ENCODE data around the gene MESD. TPM values are rescaled to one million over a fixed set of nuclear protein-coding genes. Genes with fewer than 3 reads are reported as not detected.

The MESD gene
- total RNA-seq (2014; rRNA removed; shearing (Covaris generic)), result 30.2 and 33.0 TPM in 2 replicates

DNA sequence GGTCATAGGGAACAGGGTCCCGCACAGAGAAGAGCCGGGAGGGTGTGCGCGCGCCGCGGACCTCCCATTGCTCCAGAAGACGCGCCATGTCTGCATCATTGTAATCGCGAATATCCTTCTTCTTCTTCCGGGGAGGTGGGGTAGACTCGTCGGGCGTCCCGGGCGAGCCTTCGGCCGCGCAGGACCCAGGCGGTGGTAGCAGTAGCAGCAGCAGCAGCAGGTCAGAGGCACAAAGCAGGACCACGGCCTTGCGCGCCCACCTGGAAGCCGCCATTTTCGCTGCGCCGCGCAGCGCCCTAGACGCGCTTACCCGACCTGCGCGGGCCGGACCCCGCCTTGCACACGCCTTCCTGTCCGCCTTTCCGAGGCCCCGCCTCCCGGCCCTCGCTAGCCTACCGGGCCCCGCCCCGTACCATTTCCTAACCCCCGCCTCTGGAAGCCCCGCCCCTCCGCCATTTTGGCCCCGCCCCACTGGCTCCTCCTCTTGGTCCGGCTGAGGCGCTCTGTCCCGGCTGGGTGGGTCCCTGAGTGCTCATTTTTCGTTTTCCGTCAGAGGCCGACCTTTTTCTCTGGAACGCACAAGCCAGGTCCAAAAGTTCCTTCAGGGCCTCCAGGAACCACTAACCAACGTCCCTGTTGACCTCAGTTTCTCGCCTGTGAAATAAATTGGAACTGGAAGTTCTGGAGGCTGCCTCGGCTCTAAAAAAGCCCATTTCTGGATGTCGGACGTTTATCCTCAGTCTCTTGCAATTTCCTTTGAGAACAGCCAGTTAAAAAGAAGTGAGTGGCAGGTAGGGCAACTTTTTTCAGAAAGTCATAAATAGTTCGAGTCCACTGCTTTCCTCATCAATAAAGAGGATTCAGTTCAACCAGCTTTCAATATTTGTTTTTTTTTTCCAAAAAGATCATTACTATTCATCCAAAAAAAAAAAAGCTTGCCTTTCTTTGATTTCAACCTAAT lies at the start of gene MESD:
Gene MESD (minus strand): TSS at position 302 of the 961 bp plus-strand sequence. CDS start 28 bp downstream, at position 274.
- peak; percentile 93 for DNase-seq (ENCODE audit: low read depth)

- DNase-seq (ENCODE audit: low read depth), result no peak
These were observed 49.5 kb upstream of the MESD start for GRCh38 chr15:81038975-81039607.

DNA sequence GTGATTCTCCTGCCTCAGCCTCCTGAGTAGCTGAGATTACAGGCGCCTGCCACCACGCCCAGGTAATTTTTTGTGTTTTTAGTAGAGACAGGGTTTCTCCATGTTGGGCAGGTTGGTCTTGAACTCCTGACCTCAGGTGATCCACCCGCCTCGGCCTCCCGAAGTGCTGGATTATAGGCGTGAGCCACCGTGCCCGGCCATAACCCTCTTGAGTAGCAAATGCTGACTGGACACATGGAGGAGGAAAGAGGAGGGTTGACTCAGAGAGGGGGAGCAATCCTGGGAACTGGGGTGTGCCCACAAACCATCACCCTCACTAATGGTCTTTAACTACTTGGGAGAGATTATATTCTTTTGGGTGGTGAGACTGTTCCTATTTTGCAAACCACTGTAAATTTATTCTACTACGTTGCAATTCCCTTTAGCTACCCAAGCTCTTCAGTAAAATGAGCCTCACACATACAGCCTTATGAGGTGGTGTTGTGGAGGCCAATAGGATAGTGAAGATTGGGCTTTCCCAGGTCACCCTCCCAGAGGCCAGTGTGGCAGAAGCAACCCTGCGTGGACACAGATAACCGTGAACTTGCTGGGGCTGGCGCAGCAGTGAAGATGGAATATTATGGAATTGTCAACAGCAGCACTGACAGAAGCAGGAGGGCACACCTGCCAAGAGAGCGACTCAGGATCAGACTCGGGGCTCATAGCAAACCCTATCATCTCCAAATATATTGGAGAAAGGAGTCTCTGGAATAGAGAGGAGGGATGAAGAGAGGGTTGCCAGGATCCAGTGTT lies 48.5 kb upstream of the MESD start:
- no peak for DNase-seq (ENCODE audit: low read depth)

DNA sequence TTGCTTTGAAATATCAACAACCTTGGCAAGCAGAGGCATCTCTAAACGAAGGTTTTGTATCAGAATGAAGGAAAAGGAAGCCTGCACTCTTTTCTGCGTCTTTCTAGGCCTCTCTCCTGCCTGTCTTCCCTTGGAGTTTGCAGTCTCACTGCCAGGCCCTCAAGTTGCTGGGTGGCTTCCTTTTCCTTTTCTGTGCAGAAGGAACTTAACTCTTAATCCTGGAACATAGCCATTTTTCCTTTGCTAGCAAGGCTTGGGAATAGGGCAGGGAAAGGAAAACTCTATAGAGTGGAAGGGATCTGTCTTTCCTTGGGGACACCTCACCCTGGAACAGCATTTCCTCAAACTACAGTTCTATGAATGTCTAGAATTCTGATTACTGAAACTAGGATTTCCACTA lies 43.9 kb upstream of the MESD start:
- no peak for DNase-seq (ENCODE audit: low read depth)

GRCh38 chr15:81032818-81033217 lies 43.2 kb upstream of the MESD start:
- no peak for DNase-seq (ENCODE audit: low read depth)

DNA sequence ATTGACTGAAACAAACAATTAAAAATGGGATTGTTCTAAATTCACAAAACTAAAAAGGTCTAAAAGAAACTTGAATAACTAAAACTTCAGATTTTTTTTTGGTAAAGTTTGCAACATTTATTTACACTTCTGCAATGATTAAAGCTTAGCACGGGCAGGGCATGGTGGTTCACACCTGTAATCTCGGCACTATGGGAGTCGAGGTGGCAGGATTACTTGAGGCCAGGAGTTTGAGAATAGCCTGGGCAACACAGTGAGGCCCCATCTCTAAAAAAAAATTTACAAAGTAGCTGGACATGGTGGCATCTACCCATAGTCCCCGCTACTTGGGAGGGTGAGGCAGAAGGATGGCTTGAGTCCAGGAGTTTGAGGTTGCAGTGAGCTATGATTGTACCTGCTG lies 42.7 kb upstream of the MESD start:
- no peak for DNase-seq (ENCODE audit: low read depth)

DNA sequence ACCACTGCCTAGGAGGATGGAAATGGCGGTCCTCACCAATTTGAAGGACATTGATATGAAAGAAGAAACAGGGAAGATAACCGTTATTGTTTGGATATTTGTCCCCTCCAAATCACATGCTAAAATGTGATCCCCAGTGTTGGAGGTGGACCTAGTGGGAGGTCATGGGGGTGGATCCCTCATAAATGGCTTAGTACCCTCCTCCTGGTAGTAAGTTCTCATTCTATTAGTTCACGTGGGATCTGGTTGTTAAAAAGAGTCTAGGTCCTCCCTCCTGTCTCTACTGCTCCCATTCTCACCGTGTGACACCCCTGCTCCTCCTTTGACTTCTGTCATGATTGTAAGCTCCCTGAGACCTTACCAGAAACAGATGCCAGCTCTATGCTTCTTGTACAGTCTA lies 41.6 kb upstream of the MESD start:
- DNase-seq (ENCODE audit: low read depth), result no peak

DNA sequence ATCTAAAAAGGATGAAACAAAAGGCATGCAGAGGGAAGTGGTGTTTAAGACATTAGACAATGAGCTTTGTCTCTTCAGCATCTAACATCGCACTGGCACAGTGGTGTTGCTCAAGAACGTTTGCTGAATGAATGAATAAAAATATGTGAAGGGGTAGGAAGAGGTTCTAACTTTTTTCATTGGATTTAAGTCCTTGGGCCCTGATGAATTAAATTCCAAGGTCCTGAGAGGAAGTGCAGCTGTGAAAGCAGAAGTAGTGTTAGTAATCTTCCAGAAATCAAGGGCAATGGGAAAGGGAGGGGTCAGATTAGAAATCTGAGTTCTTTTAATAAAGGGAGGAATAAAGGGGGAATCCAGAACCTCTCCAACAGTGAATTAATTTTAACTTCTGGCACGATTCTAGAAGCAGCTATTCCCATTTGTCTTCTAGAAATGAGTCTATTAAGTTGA lies 40.7 kb upstream of the MESD start:
- DNase-seq (ENCODE audit: low read depth), result no peak

- peak; percentile 18 for DNase-seq (ENCODE audit: low read depth)
These were observed 40.0 kb upstream of the MESD start for GRCh38 chr15:81029414-81030300.

DNA sequence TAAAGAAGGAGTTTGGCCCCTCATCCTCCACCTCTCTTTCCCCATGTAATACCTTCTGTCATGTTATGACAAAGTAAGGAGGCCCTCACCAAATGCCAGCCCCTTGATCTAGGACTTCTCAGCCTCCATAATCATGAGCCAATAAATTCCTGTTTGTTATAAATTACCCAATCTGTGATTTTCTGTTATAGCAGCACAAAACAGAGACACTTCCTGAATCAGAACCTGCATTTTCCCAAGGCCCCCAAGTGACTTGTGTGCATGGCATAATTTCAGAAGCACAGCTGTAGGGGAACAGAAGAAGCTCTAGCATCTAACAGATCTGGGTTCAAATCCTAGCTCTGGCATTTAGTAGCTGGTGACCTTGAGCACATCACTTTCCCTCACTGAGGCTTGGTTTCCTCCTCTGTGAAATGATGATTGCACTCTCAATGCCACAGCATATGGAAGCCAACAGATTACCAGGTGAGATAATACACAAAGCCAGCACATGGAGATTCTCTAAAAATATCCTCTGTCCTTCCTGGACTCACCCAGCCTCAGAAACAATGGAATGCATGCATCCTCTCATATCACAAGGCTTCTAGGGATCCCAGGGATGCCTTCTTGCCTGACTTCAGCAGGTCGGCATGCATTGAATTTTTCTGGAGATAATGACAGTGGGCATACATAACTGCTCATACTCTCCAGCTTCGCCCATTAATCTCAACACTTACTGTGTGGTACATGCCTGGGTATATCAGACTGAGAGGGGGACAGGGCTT lies 37.4 kb upstream of the MESD start:
- DNase-seq (ENCODE audit: low read depth), result no peak

DNA sequence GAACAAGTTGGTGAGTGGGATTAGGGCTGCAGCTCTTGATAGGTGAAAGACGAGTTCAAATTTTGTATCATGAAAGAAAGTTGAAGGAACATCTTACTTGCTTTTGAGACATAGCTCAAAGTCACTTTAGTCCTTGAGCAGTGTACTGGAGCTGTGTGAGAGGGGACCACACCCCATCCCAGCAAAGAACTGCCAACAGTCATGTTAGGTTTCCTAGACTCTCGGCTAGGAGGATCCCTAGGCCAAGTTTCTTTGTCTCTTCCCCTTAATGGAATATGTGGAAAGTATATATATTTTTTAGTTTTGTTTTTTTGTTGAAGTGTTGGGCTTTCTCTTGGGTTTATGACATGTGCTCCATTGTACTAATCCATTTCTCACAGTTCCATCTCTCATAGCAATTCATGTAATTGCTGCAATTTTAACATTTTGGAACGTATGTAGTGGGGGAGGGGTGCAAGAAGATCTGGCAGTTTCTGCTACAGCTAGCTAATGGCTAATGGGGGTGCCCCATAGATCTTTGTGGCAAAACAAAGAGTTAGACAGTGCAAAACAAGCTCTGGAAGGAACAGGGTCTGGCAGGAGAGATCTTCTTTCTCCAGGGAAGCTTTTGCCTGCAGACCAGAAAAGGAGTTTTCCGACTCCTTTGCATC lies 36.2 kb upstream of the MESD start:
- DNase-seq (ENCODE audit: low read depth), result no peak

- DNase-seq (ENCODE audit: low read depth), result no peak
These were observed 35.3 kb upstream of the MESD start for GRCh38 chr15:81024936-81025335.

GRCh38 chr15:81024265-81024872 lies 34.8 kb upstream of the MESD start:
- no peak for DNase-seq (ENCODE audit: low read depth)

DNA sequence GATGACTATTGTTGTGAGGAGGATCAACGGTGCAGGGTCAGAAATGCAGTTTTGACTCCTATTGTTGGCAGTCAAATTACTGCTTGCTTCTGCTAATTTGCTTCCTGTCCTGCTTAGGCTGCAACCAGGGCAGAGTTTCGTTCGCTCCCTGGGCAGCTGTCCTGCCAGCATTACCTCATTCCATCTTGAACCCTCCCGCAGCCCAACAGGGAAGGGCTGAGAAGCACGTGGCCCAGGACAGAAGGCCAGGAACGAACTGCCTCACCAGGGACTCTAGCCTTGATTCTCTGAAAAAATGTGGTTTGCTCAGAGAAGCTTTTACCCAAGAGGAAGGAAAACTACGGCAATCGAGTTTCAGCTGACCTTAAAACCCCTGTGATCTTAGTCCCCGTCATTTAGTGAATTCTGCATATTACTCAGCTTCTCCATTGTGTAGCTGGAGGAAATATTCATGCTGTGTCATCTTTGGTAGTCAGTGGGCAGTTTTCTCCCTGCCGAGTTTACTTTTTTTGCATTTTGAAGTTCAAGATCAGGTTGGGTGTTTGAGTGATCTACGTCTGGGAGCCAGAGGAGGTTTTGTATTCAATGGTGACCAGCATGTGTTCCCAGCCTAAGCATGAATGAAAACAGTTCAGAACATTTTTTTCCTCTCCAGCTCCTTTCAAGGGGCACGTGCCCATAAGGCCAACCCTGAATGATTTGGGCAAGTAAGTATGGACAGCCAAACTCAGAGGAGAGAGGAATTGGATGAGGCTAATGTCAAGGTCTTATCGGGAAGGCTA lies 34.1 kb upstream of the MESD start:
- peak; percentile 79 for DNase-seq (ENCODE audit: low read depth)

- DNase-seq (ENCODE audit: low read depth), result no peak
These were observed 31.7 kb upstream of the MESD start for GRCh38 chr15:81021321-81021720.

GRCh38 chr15:81018197-81018596 lies 28.6 kb upstream of the MESD start:
- no peak for DNase-seq (ENCODE audit: low read depth)

DNA sequence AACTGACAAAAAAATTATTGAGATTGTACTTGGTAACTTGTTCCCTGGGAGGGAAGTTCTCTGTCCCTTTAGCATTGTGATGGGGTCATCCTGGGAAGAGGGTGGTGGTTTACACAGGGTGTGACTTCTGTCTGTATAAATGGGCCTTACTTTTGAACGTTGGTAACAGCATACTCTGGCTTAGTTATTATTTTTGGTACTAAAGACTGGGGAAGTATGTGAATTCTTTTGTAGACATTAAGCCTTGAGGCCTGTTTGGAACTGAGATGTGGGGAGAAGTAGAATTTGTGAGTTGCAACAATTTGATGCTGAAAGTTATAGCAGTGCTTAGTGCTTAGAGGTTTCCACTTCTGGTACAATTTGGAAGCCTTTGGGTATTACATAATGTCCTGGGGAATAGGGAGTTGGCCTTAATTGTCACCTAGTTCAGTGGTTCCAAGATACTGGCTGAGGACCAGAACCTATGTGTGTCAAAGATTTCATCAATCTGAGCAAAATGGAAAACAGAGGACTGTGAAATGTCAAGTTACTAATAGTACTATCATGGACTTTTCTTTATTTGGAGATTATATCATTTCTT lies 27.0 kb upstream of the MESD start:
- no peak for DNase-seq (ENCODE audit: low read depth)
